GM12891 (cell line): Measurements from ENCODE around the gene TGM2.

Source experiments
- POLR2A ChIP-seq: IDR thresholded peaks from 2 replicates; pipeline ENCODE4 v1.6.1; 2011; ENCODE audit warnings: low read depth, low read length, control low read depth
- POLR2AphosphoS5 ChIP-seq: IDR thresholded peaks from 2 replicates; pipeline ENCODE4 v1.6.1; 2011; ENCODE audit warnings: low read depth, low read length, control low read depth

DNA sequence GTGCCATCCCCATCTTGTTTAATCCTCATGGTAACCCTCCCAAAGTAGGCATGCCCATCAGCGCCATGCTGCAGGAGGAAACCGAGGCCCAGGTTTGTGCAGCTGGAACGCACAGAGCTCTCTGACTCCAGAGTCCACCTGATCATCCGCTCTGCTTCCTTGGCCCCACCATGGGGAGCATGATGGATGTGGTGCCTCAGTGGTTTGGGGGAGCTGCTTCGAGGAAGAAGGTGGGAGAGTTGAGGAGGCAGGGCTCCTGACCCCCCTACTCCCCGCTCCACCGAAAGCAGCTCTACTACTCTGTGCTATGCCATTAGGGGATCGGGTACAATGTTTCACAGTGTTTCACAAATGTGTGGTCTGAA is 52.2 kb downstream of the TGM2 start:
- TF ChIP-seq POLR2A, result no peak
- no peak for TF ChIP-seq POLR2AphosphoS5
